ENCODE results near the gene AAR2.

DNA sequence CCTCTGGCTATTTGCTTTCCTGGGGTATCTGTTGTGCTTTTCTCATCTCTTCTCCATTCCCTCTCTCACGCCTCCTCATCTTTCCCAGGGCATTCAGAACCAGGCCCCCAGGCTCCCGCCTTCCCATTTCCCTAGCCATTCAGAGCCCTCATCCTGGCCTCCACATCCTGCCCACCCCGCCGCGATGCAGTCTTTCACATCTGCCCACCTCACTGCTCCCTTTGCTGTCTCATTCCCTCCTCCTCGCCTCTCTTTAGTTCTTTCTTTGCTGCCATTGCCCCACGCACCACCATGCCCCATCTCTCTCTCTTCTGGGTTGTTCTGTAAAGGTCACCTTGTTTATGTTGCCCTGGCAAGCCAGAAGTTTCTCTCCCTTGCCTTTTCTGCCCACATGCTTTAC is 10.6 kb upstream of the AAR2 start:
- TF ChIP-seq, protein P1, sequence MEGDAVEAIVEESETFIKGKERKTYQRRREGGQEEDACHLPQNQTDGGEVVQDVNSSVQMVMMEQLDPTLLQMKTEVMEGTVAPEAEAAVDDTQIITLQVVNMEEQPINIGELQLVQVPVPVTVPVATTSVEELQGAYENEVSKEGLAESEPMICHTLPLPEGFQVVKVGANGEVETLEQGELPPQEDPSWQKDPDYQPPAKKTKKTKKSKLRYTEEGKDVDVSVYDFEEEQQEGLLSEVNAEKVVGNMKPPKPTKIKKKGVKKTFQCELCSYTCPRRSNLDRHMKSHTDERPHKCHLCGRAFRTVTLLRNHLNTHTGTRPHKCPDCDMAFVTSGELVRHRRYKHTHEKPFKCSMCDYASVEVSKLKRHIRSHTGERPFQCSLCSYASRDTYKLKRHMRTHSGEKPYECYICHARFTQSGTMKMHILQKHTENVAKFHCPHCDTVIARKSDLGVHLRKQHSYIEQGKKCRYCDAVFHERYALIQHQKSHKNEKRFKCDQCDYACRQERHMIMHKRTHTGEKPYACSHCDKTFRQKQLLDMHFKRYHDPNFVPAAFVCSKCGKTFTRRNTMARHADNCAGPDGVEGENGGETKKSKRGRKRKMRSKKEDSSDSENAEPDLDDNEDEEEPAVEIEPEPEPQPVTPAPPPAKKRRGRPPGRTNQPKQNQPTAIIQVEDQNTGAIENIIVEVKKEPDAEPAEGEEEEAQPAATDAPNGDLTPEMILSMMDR (IDR thresholded peaks at IDR 0.05), result no peak
- no peak for TF ChIP-seq POLR2AphosphoS5 (IDR thresholded peaks at IDR 0.05; ENCODE audit: low read depth, low read length)
- TF ChIP-seq, protein P2, sequence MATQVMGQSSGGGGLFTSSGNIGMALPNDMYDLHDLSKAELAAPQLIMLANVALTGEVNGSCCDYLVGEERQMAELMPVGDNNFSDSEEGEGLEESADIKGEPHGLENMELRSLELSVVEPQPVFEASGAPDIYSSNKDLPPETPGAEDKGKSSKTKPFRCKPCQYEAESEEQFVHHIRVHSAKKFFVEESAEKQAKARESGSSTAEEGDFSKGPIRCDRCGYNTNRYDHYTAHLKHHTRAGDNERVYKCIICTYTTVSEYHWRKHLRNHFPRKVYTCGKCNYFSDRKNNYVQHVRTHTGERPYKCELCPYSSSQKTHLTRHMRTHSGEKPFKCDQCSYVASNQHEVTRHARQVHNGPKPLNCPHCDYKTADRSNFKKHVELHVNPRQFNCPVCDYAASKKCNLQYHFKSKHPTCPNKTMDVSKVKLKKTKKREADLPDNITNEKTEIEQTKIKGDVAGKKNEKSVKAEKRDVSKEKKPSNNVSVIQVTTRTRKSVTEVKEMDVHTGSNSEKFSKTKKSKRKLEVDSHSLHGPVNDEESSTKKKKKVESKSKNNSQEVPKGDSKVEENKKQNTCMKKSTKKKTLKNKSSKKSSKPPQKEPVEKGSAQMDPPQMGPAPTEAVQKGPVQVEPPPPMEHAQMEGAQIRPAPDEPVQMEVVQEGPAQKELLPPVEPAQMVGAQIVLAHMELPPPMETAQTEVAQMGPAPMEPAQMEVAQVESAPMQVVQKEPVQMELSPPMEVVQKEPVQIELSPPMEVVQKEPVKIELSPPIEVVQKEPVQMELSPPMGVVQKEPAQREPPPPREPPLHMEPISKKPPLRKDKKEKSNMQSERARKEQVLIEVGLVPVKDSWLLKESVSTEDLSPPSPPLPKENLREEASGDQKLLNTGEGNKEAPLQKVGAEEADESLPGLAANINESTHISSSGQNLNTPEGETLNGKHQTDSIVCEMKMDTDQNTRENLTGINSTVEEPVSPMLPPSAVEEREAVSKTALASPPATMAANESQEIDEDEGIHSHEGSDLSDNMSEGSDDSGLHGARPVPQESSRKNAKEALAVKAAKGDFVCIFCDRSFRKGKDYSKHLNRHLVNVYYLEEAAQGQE (IDR thresholded peaks at IDR 0.05; ENCODE audit: insufficient read depth in 1 of 2, low read depth in 2 of 2, low read length in 1 of 2), result no peak

Measured in Panc1 (cell line).